LNCaP clone FGC (cell line): ENCODE data around the gene SH3RF2.

Source experiments
- DNase-seq: peaks from one replicate; pipeline ENCODE4 v3.0.0-alpha.2; 2011; ENCODE audit warnings: low read depth
- H3K4me3 ChIP-seq: 2 replicates; pipeline ENCODE4 v1.5.1; 2011; ENCODE audit warnings: mild to moderate bottlenecking, low read depth, low read length, control low read depth
- TF ChIP-seq, protein P1 (sequence below): IDR thresholded peaks from 2 replicates; pipeline ENCODE4 v1.5.1; 2012; ENCODE audit warnings: mild to moderate bottlenecking; ENCODE audit not compliant: control insufficient read depth, insufficient read depth; ENCODE audit errors: extremely low read depth

The SH3RF2 gene

DNA sequence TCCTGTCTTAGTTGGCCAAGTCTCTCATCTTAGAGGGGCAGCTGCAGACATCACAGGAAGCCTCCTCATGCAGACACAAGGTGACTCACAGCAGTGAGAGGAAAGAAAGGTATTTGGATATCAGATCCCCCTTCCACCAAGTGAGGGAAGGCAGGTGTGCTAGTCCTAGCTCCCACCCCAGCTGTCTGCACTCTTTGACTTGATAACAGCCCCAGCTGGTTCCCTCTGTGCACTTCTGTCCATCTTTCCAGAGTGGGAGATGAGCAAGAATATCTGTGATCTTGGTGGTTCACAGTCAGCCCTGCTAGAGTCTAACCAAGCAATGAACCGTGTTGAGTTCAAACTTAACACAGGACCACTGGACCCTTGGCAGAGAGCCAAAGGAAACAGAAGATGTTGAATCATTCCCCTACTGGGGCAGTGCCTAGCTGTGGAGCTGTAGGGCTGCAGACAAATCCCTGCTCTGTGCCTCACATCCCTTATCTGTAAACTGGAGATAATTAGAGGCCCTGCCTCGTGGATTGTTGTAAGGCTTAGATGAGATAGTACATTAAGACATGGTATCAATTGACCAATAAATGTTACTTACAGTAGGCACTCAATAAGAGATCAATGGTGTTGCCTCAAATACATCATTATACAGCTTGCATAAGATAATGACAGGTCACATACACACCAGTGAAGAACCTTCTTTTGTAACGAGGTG lies 39.1 kb downstream of the SH3RF2 start:
- no peak for DNase-seq
- no peak overlapping the region for H3K4me3 ChIP-seq
- TF ChIP-seq, protein P1, sequence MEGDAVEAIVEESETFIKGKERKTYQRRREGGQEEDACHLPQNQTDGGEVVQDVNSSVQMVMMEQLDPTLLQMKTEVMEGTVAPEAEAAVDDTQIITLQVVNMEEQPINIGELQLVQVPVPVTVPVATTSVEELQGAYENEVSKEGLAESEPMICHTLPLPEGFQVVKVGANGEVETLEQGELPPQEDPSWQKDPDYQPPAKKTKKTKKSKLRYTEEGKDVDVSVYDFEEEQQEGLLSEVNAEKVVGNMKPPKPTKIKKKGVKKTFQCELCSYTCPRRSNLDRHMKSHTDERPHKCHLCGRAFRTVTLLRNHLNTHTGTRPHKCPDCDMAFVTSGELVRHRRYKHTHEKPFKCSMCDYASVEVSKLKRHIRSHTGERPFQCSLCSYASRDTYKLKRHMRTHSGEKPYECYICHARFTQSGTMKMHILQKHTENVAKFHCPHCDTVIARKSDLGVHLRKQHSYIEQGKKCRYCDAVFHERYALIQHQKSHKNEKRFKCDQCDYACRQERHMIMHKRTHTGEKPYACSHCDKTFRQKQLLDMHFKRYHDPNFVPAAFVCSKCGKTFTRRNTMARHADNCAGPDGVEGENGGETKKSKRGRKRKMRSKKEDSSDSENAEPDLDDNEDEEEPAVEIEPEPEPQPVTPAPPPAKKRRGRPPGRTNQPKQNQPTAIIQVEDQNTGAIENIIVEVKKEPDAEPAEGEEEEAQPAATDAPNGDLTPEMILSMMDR: no peak

DNA sequence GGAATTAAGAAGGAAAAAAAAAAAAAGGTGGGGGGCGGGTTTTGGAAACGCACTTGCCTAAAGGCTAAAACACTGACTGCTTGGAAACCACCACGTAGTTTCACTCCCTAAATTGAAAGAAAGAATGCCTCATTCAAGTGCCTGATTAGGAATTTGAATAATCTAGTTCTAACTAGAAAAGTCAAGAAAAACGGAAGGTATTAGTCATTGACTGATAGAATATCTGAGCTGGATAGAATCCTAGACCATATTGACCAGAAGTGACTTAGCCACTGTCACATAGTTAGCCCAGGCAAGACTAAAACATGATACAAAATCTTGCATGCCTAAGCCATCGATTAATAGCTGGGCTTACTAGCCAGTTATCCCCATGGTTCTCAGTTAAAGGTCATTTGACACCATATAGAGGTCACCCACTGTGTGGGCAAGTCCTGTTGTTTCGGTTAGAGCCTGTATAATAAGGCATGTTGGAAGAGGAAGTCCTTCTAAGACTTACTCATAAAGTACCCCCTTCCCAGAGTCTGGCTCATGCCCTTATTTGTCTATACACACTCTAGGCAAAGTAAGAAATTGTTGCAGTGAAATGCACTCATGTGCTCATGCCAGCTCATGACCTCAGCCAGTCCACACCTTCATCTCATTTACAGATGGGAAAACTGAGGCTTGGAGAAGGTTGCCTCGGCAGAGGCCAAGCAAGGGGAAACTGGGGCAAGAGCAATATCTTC lies 40.2 kb downstream of the SH3RF2 start:
- no peak overlapping the region for H3K4me3 ChIP-seq
- TF ChIP-seq, protein P1: no peak
- DNase-seq: no peak

DNA sequence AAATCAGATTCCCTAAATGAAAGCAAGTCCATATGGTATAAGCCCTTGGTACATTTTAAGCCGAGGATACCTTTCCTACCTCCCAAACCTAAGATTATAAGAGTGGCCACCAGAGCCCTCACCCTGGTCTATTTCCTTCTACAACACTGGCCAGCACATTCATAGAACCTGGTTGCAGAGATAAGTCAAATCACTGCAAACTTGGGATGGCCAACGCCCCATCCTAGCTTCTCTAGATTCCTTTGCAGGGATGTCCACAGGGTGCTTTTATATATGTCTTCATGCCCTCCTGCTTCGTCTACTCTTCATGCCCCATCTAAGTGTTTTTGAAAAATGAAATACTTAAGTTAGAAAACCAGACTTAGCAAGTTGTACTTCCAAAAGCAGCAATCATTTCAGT lies 41.8 kb downstream of the SH3RF2 start:
- H3K4me3 ChIP-seq: no peak overlapping the region
- no peak for DNase-seq
- TF ChIP-seq, protein P1: no peak

DNA sequence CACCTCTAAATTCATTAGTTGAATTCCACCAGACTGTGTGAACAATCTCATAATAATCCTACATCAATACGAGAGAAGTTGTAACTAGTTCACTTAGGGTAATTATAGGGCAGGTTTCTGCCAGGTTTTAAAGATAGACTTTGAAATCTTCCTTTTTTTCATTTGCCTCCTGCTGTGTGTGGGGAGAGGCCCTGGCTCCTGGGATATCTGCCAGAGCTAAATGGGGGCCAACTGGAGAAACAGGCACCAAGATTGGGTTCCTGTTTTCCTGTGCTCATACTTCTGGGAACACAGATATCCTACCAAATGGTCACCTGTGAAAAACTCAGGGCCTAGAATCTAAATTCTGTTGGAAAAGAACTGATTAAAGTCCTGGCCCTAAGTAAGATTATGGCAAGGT lies 42.3 kb downstream of the SH3RF2 start:
- TF ChIP-seq, protein P1: no peak
- no peak overlapping the region for H3K4me3 ChIP-seq
- DNase-seq: no peak

DNA sequence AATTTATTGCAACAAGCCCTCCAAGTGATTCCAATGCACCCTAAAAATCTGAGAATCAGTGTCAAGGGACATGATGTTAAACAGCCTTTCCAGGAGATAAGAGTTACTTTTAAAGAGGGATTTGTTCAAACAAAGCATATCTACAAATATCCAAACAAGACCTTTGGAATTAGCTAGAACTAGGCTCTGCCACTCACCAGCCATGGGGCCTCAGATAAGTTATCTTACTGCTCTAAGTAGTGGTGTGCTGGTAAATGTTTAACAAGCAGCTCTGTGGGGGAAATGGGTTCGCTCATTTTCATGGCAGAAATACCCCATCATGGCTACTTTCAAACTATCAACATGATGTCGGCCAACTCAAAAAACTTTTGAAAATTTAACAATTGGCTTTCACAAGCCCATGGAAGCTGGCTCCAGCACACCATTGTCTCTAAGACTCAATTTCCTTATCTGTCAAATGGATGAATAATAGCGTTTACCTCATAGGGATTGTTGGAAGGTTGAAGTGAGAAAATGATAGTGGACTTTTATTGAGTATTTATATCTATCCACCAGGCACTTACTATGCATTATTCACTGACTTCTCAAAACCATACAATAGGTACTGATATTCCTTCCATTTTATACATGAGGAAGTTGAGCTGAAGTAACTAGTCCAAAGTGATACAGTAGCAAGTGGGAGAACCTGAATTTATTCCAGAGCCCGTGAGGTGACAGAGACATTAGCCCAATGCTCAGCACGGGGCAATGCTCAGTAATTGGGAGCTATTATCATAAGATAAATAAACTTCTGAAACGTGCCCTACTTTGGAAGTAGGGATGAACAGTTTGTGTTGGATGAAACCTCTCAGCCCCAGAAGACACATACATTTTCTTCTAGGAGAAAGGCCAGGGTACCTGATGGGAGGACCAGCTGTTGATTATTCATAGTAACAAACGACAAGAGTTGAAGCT lies 43.2 kb downstream of the SH3RF2 start:
- H3K4me3 ChIP-seq: no peak overlapping the region
- TF ChIP-seq, protein P1: no peak
- no peak for DNase-seq

DNA sequence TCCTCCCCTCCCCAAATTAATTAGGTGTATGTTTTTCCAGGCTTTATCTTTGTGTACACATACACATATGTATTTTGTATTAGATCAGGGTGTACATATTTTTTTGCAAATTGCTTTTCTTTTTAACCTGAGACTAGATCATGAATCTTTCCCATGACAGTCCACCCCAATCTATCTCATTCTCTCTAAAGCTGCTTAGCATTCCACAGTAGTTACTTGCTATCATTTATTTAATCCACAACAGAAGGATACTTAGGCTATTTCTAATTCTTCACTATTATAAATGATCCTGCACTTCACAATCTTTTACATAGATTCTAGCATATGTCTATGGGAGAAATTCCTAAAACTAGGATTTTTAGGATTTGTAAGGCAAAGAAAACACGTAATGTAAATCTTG lies 43.9 kb downstream of the SH3RF2 start:
- TF ChIP-seq, protein P1: no peak
- H3K4me3 ChIP-seq: no peak overlapping the region
- DNase-seq: no peak
